GM12872 (cell line): ENCODE results near the gene SUDS3.

Experiments
- TF ChIP-seq, protein P1 (sequence below): IDR thresholded peaks from 3 replicates; pipeline ENCODE4 v1.5.1; 2011; ENCODE audit warnings: low read depth, mild to moderate bottlenecking, low read length, moderate library complexity; ENCODE audit not compliant: insufficient read depth

Gene SUDS3

DNA sequence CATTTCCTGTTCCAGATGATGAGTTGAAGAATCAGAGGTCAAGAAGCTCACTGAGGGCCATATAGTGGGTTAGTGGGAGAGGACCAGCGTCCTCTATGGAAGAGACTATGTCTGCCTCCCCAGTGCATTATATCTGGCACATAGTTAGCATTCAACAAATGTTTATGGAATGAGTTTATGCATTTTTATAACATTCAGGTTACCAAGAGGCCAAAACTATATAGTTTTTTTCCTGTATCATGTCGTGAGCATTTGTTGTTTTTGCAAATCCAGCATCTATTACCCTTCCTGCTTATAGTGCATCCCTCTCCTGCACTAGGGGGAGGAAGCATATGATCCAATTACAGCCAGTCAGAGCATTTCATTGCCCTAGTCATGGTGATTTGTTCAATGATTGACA, 60.6 kb downstream of the SUDS3 start:
- TF ChIP-seq, protein P1, sequence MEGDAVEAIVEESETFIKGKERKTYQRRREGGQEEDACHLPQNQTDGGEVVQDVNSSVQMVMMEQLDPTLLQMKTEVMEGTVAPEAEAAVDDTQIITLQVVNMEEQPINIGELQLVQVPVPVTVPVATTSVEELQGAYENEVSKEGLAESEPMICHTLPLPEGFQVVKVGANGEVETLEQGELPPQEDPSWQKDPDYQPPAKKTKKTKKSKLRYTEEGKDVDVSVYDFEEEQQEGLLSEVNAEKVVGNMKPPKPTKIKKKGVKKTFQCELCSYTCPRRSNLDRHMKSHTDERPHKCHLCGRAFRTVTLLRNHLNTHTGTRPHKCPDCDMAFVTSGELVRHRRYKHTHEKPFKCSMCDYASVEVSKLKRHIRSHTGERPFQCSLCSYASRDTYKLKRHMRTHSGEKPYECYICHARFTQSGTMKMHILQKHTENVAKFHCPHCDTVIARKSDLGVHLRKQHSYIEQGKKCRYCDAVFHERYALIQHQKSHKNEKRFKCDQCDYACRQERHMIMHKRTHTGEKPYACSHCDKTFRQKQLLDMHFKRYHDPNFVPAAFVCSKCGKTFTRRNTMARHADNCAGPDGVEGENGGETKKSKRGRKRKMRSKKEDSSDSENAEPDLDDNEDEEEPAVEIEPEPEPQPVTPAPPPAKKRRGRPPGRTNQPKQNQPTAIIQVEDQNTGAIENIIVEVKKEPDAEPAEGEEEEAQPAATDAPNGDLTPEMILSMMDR: no peak

DNA sequence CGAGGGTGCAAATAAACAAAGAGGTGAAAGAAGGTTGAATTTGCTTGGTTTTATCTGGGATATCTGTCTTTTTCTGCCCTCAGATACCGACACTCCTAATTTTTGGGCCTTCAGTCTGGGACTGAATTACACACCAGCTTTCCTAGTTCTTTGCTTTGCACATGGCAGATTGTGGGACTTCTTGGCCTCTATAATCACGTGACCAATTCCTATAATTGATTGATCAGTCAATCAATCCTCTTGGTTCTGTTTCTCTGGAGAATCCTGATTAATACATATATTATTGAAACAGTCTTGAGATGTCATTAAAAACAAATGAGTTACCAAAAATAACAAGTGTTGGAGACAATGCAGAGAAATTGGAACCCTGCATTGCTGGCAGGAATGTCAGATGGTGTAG, 62.7 kb downstream of the SUDS3 start:
- TF ChIP-seq, protein P1: no peak

- TF ChIP-seq, protein P1: no peak
Observed at GRCh38 chr12:118446247-118446646, 69.9 kb downstream of the SUDS3 start.

DNA sequence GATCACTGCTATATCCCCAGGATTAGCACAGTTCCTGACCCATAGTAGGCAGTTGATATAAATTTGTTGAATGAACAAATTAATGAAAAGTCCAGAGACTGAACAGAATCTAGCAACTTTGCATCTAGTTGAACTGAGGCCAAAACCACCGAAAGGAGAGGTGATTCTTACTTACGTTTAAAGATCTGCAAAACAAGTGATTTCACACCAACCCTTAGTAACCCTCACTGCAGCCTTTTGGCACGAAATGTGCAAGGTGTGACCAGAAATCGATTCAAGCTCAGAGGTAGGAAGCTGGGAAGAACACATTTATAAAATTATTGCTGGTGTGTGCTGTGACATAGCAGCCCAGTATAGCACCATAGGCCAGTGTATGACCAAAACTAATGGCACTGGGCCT, 70.8 kb downstream of the SUDS3 start:
- TF ChIP-seq, protein P1: no peak

DNA sequence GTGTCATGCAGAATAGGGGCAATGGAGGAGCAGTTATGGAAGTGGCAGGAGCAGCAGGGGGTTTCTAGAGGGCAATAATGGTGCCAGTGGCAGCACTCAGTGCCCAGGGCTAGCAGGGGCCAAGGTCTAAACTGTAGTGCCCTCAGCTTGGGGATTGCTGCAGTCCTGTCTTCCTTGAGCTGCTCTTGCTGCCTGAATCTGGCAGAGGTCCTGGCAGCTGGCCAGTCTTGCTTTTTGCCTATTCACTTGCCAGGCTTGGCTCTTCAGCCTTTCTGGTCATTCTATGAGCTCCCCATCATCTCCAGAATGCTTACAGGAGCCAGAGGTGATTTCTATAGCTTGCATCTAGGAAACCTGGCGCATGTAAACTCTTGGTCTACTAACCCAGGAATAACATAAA, 72.0 kb downstream of the SUDS3 start:
- TF ChIP-seq, protein P1: no peak

DNA sequence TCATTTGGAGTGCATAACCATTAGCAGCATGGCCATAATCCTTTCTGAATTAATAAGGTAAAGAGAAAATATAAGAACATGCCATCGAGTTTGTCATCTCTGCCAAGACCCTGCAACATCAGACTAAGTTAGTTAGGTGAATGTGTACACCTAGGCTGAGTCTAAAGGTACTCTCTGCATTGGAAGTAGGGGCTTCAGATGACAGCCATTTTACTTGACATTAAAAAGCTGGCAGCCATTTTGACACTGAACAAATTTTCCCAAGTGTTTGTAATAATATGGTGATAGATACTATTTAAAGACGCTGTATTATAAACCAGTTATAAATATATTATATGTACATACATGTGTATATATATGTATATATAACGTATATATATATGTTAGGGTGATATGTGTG, 79.0 kb downstream of the SUDS3 start:
- TF ChIP-seq, protein P1: no peak

DNA sequence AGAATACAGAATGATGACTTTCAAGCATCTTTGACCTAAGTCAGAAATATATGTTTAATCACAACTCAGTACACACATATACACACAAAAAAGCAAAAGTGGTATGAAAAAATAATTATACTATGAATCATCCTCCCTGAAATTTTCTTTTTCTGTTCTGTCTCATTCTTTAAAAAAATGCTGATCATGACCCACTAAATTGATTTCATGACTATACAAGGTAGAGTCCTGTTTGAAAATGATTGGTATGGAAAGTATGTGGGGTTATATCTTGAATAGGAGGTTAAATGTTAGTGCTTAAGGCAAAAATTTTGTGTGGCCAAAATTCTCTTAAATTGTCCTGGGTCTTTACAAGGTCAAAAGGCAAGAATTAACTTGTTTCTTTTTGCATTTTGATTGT, 80.4 kb downstream of the SUDS3 start:
- TF ChIP-seq, protein P1: no peak

- TF ChIP-seq, protein P1: no peak
Observed at GRCh38 chr12:118459110-118459509, 82.8 kb downstream of the SUDS3 start.
